ENCODE results near the gene CATSPER1.

CATSPER1 gene

DNA sequence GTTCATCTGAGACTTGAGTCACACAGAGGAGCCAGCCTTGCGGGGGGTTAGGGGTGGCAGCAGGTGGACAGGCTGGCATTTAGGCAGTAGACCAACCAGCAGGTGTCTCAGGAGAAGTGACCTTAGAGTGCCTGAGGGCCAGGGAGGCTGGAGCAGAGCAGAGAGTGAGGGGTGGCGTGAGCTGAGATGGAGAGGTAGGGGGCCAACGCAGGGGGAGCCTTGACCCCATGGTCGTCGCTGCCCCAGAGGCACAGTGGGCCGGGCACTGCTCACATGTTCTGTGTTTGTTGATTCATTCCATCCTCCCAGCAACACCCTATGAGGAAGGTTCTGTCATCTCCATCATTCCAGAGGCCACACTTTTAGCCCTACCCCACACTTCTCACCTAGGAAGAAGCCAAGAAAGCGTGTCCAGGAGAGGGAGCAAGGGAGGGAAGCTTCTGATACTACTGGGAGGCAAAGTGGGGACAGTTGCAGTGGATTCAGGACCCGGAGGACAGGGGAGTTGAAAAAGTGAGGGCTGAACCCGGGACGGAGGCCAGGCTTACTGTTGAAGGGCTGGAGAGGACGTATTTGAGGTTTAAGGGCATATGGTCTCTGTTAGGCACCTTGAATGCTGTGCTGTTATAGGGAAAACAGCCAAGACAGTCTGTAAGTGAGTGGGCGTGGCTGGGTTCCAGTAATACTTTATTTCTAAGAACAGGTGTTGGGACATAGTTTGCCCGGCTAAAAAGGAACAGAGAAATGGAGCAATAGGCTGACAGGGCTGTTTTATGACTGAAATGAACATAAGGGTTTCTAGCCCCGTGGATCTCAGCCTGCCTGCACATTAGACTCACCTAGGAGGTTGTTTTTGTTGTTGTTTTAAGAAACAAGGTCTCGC is 57.4 kb downstream of the CATSPER1 start:
- Histone ChIP-seq H3K36me3 (ENCODE audit: insufficient read depth, low read length) (peaks cover 60% of the 10 kb centered on the region), H3K9me3 (ENCODE audit: low read depth, low read length) (no peaks in the 10 kb centered on the region), H3K27ac (no peak overlapping the region), H3K4me3 (no peak overlapping the region), H3K9ac (ENCODE audit: insufficient read length) (no peak overlapping the region)
- TF ChIP-seq EZH2 (IDR thresholded peaks at IDR 0.05) = no peak
- TF ChIP-seq FOXP2 (optimal IDR thresholded peaks at IDR 0.05; ENCODE audit: control extremely low read depth, extremely low read length, insufficient read depth) = no peak
- no peak for TF ChIP-seq POLR2AphosphoS5 (IDR thresholded peaks at IDR 0.05; ENCODE audit: borderline replicate concordance, low read depth, low read length)
- no peak for DNase-seq (ENCODE audit: low read depth, low spot score)

- Histone ChIP-seq H3K9ac (ENCODE audit: insufficient read length) (no peak overlapping the region), H3K4me3 (no peak overlapping the region), H3K9me3 (ENCODE audit: low read depth, low read length) (no peaks in the 10 kb centered on the region), H3K36me3 (ENCODE audit: insufficient read depth, low read length) (peaks cover 53% of the 10 kb centered on the region), H3K27ac (no peak overlapping the region)
- DNase-seq (ENCODE audit: low read depth, low spot score) = no peak
- no peak for TF ChIP-seq EZH2 (IDR thresholded peaks at IDR 0.05)
- no peak for TF ChIP-seq FOXP2 (optimal IDR thresholded peaks at IDR 0.05; ENCODE audit: control extremely low read depth, extremely low read length, insufficient read depth)
- TF ChIP-seq POLR2AphosphoS5 (IDR thresholded peaks at IDR 0.05; ENCODE audit: borderline replicate concordance, low read depth, low read length) = no peak
Measured at GRCh38 chr11:65967329-65967934, 58.8 kb downstream of the CATSPER1 start.

Measured in SK-N-MC (cell line).